GM19035 (cell line): ENCODE measurements around the gene C5AR2.
"Not testable (repeated sequence)": the region's sequence is repeated elsewhere in the genome, so short reads cannot be mapped to it uniquely, and the experiment has no call there.

Source experiments
- ATAC-seq: cut with Tn5 transposase; IDR thresholded peaks from one replicate; pipeline ENCODE4 v1.9.1; 2021; ENCODE audit not compliant: unreplicated experiment

The C5AR2 gene

GRCh38 chr19:47384533-47384932 lies 52.6 kb downstream of the C5AR2 start:
- ATAC-seq, result not testable (repeated sequence)

DNA sequence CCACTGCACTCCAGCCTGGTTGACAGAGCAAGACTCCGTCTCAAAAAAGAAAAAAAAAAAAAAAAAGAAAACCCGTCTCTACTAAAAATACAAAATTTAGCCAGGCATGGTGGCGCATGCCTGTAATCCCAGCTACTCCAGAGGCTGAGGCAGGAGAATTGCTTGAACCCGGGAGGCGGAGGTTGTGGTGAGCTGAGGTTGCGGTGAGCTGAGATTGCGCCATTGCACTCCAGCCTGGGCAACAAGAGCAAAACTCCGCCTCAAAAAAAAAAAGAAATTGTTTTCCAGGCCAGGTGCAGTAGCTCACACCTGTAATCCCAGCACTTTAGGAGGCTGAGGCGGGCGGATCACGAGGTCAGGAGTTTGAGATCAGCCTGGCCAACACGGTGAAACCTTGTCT lies 54.6 kb downstream of the C5AR2 start:
- not testable (repeated sequence) for ATAC-seq

DNA sequence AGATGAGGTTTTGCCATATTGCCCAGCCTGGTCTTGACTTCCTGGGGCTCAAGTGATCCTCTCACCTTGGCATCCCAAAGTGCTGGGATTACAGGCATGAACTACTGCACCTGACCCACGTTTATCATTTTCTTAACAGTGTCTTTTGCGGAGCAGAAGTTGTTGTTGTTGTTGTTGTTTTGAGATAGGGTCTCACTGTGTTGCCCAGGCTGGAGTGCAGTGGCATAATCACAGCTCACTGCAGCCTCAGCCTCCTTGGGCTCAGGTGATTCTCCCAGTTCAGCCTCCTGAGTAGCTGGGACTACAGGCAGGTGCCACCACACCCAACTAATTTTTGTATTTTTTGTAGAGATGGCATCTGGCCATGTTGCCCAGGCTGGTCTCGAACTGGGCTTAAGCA lies 55.6 kb downstream of the C5AR2 start:
- not testable (repeated sequence) for ATAC-seq

- not testable (repeated sequence) for ATAC-seq
Observed at GRCh38 chr19:47388721-47389120, 56.7 kb downstream of the C5AR2 start.

DNA sequence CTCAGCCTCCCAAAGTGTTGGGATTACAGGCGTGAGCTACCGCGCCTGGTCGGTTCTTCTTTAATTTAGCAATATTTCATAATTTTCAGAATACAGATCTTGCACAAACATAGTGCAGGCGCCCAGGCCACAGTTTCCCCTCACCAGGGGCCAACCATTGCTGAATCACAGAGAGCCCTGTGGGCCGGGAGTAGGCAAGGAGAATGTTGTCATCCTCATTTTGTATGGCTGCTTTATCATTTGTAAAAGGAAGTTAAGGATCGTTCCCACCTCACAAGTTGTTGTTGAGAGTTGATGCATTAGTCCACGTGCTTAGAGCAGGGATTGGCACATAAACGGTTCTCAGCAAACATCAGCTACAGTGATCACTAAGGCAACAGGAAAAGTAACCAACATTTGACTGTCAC lies 57.2 kb downstream of the C5AR2 start:
- no peak for ATAC-seq

DNA sequence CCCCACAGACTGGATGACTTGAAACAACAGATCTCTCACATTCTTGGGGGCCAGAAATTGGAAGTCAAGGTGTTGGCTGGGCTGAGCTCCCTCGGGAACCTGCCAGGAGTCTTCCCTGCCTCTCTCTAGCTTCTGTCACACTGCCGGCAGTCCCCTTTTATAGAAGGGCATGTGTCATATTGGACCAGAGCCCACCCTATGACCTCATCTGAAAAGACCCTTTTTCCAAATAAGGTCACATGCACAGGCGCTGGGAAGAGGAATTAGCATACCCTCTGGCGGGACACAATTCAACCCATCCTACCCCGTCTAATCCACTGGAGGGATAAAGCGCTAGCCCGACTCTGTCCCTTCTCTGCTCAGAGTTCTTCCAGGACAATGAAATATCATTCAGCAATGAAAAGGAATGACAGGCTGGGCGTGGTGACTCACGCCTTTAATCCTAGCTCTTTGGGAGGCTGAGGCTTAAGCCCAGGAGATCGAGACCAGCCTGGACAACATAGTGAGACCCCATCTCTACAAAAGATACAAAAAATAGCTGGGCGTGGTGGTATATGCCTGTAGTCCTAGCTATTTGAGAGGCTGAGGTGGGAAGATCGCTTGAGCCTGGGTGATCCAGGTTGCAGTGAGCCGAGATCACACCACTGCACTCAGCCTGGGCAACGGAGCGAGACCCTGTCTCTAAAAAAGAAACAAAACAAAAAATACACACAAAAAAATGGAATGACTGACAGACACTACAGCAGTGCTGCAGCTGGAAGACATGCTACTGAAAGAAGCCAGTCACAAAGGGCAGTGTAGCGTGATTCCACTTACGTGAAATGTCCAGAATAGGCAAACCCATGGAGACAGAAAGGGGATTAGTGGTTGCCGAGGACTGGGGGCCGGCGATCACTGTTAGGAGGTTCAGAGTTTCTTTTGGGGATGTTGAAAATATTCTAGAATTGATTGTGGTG lies 58.8 kb downstream of the C5AR2 start:
- ATAC-seq, result no peak

DNA sequence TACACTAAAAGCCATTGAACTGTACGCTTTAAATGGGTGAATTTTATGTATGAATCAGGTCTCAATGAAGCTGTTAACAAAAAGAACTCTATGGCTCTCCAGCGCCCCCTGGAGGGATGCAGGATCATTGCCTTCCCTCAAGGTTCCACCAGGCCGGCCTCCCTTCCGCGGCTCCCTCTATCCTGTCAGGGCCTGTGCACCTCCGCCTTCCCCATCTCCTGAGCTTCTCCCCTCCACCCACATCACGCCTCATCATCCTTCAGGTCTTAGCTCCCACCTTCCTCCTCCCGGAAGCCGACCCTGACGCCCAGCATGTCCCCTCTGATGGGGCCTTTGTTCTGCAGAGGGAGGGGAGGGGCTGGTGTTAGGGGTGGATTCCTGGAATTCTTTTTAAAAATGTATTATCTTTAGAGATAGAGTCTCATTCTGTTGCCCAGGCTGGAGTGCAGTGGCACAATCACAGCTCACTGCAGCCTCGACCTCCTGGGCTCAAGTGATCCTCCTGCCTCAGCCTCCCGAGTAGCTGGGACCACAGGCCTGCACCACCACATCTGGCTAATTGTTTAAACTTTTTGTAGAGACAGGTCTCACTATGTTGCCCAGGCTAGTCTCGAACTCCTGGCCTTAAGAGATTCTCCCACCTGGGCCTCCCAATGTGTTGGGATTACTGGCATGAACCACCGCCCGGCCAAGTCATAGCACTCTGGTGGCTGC lies 59.7 kb downstream of the C5AR2 start:
- ATAC-seq, result no peak
